Karpas-422 (cell line): ENCODE data around the gene SYNCRIP. TPM values are rescaled to one million over a fixed set of nuclear protein-coding genes. Genes with fewer than 3 reads are reported as not detected.

ENCODE experiments used
- DNase-seq: peaks from one replicate; pipeline ENCODE4 v3.0.0-alpha.2; 2015
- H2AFZ ChIP-seq: fragments of 200-600 bp; sonication (generic); 2 replicates; pipeline ENCODE4 v1.6.1; 2014; ENCODE audit warnings: antibody characterized with exemption, low read length, mixed read lengths
- H3K27ac ChIP-seq: fragments of 200-600 bp; sonication (generic); 2 replicates; pipeline ENCODE4 v1.5.1; 2014; ENCODE audit warnings: mild to moderate bottlenecking, low read length, moderate library complexity
- H3K27me3 ChIP-seq: fragments of 200-600 bp; sonication (generic); 2 replicates; pipeline ENCODE4 v1.6.1; 2014; ENCODE audit warnings: low read length, mixed read lengths
- H3K36me3 ChIP-seq: fragments of 200-600 bp; sonication (generic); 2 replicates; pipeline ENCODE4 v1.6.1; 2014; ENCODE audit warnings: low read length, mixed read lengths; ENCODE audit not compliant: insufficient read depth
- H3K4me1 ChIP-seq: fragments of 200-600 bp; sonication (generic); 2 replicates; pipeline ENCODE4 v1.6.1; 2014; ENCODE audit warnings: mild to moderate bottlenecking, low read length, mixed read lengths
- H3K4me2 ChIP-seq: fragments of 200-600 bp; sonication (generic); 2 replicates; pipeline ENCODE4 v1.6.1; 2014; ENCODE audit warnings: low read length, low read depth, mild to moderate bottlenecking; ENCODE audit not compliant: poor library complexity, severe bottlenecking
- H3K4me3 ChIP-seq: fragments of 200-600 bp; sonication (generic); 2 replicates; pipeline ENCODE4 v1.5.1; 2014; ENCODE audit warnings: mild to moderate bottlenecking, antibody characterized with exemption, low read length, mixed read lengths
- H3K79me2 ChIP-seq: fragments of 200-600 bp; sonication (generic); 2 replicates; pipeline ENCODE4 v1.6.1; 2014; ENCODE audit warnings: mild to moderate bottlenecking, low read length, mixed read lengths
- H3K9ac ChIP-seq: fragments of 200-600 bp; sonication (generic); 2 replicates; pipeline ENCODE4 v1.6.0; 2014; ENCODE audit warnings: low read length
- H3K9me2 ChIP-seq: fragments of 200-600 bp; sonication (generic), shearing (Covaris generic); replicated peaks from 2 replicates; pipeline ENCODE4 v1.6.0; 2014; ENCODE audit warnings: mild to moderate bottlenecking, low read length, moderate library complexity; ENCODE audit not compliant: insufficient read depth
- H3K9me3 ChIP-seq: fragments of 300-700, 200-600 bp; sonication (generic); 2 replicates; pipeline ENCODE4 v1.6.1; 2014; ENCODE audit warnings: low read length, mixed read lengths
- H4K20me1 ChIP-seq: fragments of 200-600 bp; sonication (generic); 2 replicates; pipeline ENCODE4 v1.6.1; 2014; ENCODE audit warnings: mild to moderate bottlenecking, antibody characterized with exemption, low read length, low read depth; ENCODE audit not compliant: insufficient read depth
- total RNA-seq: library from RNA; depleted of rRNA; stranded (reverse); fragments of >200 nt; shearing (Covaris generic); gene quantifications from 2 replicates; pipeline ENCODE4 v1.2.3, GENCODE V29; 2014; ENCODE audit warnings: low replicate concordance

The SYNCRIP gene
- total RNA-seq, 1 experiment from 2014 or later: 99.4 TPM

- Histone ChIP-seq H3K27me3 (no peaks in the 10 kb centered on the region), H2AFZ (peak overlapping the region; percentile 69), H3K79me2 (peaks cover 38% of the 10 kb centered on the region), H4K20me1 (peaks cover 28% of the 10 kb centered on the region), H3K36me3 (peaks cover 26% of the 10 kb centered on the region), H3K27ac (peak overlapping the region; percentile 78), H3K4me2 (peak overlapping the region; percentile 94), H3K9me3 (no peaks in the 10 kb centered on the region), H3K4me3 (peak overlapping the region; percentile 72), H3K9ac (peak overlapping the region; percentile 85), H3K4me1 (peaks cover 34% of the 10 kb centered on the region), H3K9me2 (no peaks in the 10 kb centered on the region)
- DNase-seq: no peak
Measured at GRCh38 chr6:85644279-85644762, 1.6 kb upstream of the SYNCRIP start.

DNA sequence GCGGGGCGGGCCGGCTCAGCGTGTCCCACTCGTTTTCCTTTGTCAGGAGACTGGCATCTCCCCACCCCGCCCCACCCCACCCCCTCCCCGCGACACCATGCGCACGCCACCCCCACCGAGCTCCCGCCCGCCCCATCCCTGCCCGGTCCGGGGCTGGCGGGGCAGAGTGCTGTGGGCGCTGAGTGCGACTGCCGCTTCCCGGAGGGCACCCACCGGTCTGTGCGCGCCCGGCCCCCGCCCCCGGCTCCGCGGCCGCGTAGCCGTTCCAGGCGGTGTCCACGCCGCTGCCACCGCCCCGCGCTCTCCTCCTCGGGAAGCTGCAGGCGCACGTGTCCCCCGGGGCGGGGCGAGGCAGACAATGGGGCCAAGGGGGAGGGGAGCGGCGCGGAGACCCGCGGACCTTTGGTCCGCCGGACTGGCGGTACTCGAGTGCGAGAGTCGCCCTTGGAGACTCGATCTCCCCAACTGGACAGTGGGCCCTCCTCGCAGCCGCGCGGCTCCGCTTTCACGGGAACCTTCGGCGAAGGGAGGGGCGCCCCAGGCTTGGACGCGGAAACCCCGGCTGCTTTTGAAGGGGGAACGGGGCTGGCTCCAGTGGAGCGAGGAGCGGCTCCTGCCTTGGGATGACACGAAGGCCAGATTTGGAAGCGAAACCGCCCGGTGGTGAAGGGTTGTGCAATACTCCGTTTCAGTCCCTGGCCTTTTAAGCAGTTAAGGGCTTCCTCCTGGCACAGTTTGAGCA is 1.0 kb upstream of the SYNCRIP start:
- Histone ChIP-seq H3K27ac (peak overlapping the region; percentile 78), H3K36me3 (peaks cover 32% of the 10 kb centered on the region), H3K4me1 (peaks cover 39% of the 10 kb centered on the region), H3K79me2 (peaks cover 44% of the 10 kb centered on the region), H2AFZ (peak overlapping the region; percentile 69), H4K20me1 (peaks cover 34% of the 10 kb centered on the region), H3K9me2 (no peaks in the 10 kb centered on the region), H3K9me3 (no peaks in the 10 kb centered on the region), H3K4me2 (peak overlapping the region; percentile 94), H3K4me3 (peak overlapping the region; percentile 72), H3K27me3 (no peaks in the 10 kb centered on the region), H3K9ac (peak overlapping the region; percentile 85)
- peak; percentile 94 for DNase-seq

GRCh38 chr6:85641897-85642773 is 551 bp downstream of the SYNCRIP start:
- Histone ChIP-seq H3K9ac (peak overlapping the region; percentile 100), H4K20me1 (peaks cover 47% of the 10 kb centered on the region), H3K9me3 (no peaks in the 10 kb centered on the region), H2AFZ (no peak overlapping the region), H3K36me3 (peaks cover 46% of the 10 kb centered on the region), H3K4me3 (peak overlapping the region; percentile 99), H3K9me2 (no peaks in the 10 kb centered on the region), H3K4me1 (peaks cover 43% of the 10 kb centered on the region), H3K79me2 (peaks cover 60% of the 10 kb centered on the region), H3K27me3 (no peaks in the 10 kb centered on the region), H3K27ac (peak overlapping the region; percentile 94), H3K4me2 (peak overlapping the region; percentile 70)
- peak; percentile 72 for DNase-seq

GRCh38 chr6:85641522-85641896 is 1.2 kb downstream of the SYNCRIP start:
- H3K4me3 ChIP-seq: peak overlapping the region; percentile 99
- peak overlapping the region; percentile 70 for H3K4me2 ChIP-seq
- H3K27me3 ChIP-seq: no peaks in the 10 kb centered on the region
- peak overlapping the region; percentile 94 for H3K27ac ChIP-seq
- H3K4me1 ChIP-seq: peaks cover 43% of the 10 kb centered on the region
- H4K20me1 ChIP-seq: peaks cover 52% of the 10 kb centered on the region
- peak; percentile 54 for DNase-seq
- no peak overlapping the region for H2AFZ ChIP-seq
- peaks cover 66% of the 10 kb centered on the region for H3K79me2 ChIP-seq
- peak overlapping the region; percentile 100 for H3K9ac ChIP-seq
- peaks cover 53% of the 10 kb centered on the region for H3K36me3 ChIP-seq
- no peaks in the 10 kb centered on the region for H3K9me2 ChIP-seq
- no peaks in the 10 kb centered on the region for H3K9me3 ChIP-seq

DNA sequence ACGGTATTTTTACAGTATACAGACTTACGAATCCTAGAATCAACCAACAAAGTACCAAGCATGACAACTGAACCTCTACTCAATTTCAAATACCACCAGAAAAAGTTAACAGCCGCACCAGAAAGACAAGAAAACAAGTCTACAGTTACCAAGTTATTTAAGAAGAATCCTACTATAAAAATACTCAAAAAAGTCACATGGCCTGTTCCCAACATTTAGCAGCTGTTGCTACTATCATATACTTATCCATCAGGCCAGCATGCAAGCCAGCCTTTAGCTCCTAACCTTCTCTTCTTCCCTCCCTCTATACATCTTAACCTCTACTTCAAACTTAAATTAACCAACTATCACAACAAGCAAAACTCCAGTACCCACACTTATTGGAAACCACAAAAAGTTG is 1.9 kb downstream of the SYNCRIP start:
- DNase-seq: no peak
- Histone ChIP-seq H3K27me3 (no peaks in the 10 kb centered on the region), H4K20me1 (peaks cover 54% of the 10 kb centered on the region), H3K9me3 (no peaks in the 10 kb centered on the region), H3K9ac (peak overlapping the region; percentile 100), H3K79me2 (peaks cover 73% of the 10 kb centered on the region), H3K4me1 (peaks cover 43% of the 10 kb centered on the region), H3K9me2 (no peaks in the 10 kb centered on the region), H3K36me3 (peaks cover 56% of the 10 kb centered on the region), H3K4me3 (peak overlapping the region; percentile 99), H2AFZ (no peak overlapping the region), H3K27ac (peak overlapping the region; percentile 94), H3K4me2 (peak overlapping the region; percentile 70)

- Histone ChIP-seq H3K4me3 (no peak overlapping the region), H2AFZ (no peak overlapping the region), H3K9me2 (no peaks in the 10 kb centered on the region), H3K27me3 (no peaks in the 10 kb centered on the region), H3K36me3 (peaks cover 81% of the 10 kb centered on the region), H4K20me1 (peaks cover 71% of the 10 kb centered on the region), H3K4me1 (peaks cover 29% of the 10 kb centered on the region), H3K9me3 (no peaks in the 10 kb centered on the region), H3K9ac (no peak overlapping the region), H3K79me2 (peaks cover 97% of the 10 kb centered on the region), H3K27ac (no peak overlapping the region), H3K4me2 (no peak overlapping the region)
- DNase-seq: no peak
Measured at GRCh38 chr6:85637579-85637978, 5.1 kb downstream of the SYNCRIP start.

DNA sequence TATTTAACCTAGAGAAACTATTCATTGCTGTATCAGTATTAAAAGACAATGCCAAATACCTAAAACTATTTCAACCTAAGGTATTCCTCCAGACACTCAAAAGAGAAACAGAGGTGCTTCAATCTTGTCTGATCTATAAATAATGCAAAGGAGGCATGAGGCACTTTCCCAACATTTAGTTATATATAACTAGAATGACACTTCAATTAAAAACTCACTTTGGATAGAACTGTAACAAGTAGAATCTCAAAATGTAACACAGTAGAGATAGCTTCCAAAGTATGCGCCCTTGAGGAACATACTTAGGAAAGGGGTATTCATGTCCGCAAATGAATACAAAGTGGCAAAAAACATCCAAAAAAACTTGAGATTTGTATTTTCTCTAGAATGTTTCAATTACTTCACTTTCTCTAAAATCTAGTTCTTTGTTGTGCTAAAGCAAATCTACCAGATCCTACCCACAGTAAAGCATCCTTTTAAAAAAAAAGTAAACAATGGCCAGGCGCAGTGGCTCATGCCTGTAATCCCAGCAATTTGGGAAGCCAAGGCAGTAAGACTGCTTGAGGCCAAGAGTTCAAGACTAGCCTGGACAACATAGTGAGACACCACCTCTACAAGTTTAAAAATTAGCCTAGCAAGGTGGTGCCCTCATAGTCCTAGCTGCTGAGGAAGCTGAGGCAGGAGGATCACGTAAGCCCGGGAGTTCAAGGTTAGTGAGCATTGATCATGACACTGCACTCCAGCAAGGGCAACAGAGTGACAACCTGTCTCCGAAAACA is 10.3 kb downstream of the SYNCRIP start:
- peaks cover 78% of the 10 kb centered on the region for H3K36me3 ChIP-seq
- H3K9me3 ChIP-seq: no peaks in the 10 kb centered on the region
- no peak overlapping the region for H3K4me3 ChIP-seq
- no peaks in the 10 kb centered on the region for H3K9me2 ChIP-seq
- no peaks in the 10 kb centered on the region; the same call in 1 of the 2 replicates for H3K4me1 ChIP-seq
- H2AFZ ChIP-seq: no peak overlapping the region
- DNase-seq: no peak
- H3K79me2 ChIP-seq: peaks cover 94% of the 10 kb centered on the region
- H3K4me2 ChIP-seq: no peak overlapping the region
- peaks cover 67% of the 10 kb centered on the region for H4K20me1 ChIP-seq
- H3K9ac ChIP-seq: no peak overlapping the region
- no peaks in the 10 kb centered on the region for H3K27me3 ChIP-seq
- no peak overlapping the region for H3K27ac ChIP-seq
